IMR-90 (cell line): ENCODE measurements around the gene ZNF793. TPM values are rescaled to one million over a fixed set of nuclear protein-coding genes. Genes with fewer than 3 reads are reported as not detected.

ENCODE experiments used
- ATAC-seq: fragments of 200-7000 bp; cut with Tn5 transposase; 2 replicates; pipeline ENCODE4 v1.9.1; 2020; ENCODE audit warnings: low read depth, mild to moderate bottlenecking, moderate library complexity
- BruUV-seq: library from RNA; stranded (reverse); fragments of 400-500 nt; replicated peaks from 2 replicates; lab custom pipeline; 2021; lab: Mats Ljungman, UMichigan
- CTCF ChIA-PET: fragments of 300-600 bp; formaldehyde crosslinking; extraction: SDS; loops from one replicate; lab custom pipeline; 2021; ENCODE audit warnings: antibody characterized with exemption; lab: Yijun Ruan, JAX
- POLR2A ChIA-PET: fragments of 300-600 bp; sonication (Branson Sonifier 250); formaldehyde crosslinking; loops from one replicate; lab custom pipeline; 2022; ENCODE audit warnings: antibody characterized with exemption; ENCODE audit not compliant: unreplicated experiment; lab: Charles Lee
- DNase-seq: peaks from one replicate; pipeline ENCODE4 v3.0.0; 2013
- H2AFZ ChIP-seq: replicated peaks from 2 replicates; pipeline ENCODE3; 2013; ENCODE audit warnings: low read length, mild to moderate bottlenecking; ENCODE audit not compliant: poor library complexity
- H2AK5ac ChIP-seq: 2 replicates; pipeline ENCODE4 v1.6.1; 2013; ENCODE audit warnings: low read depth, low read length, inconsistent platforms
- H2AK9ac ChIP-seq: replicated peaks from 2 replicates; pipeline ENCODE3; 2013; ENCODE audit warnings: mild to moderate bottlenecking, low read depth, low read length, moderate library complexity; ENCODE audit not compliant: poor library complexity
- H2BK120ac ChIP-seq: 2 replicates; pipeline ENCODE4 v1.6.1; 2013; ENCODE audit warnings: low read depth, low read length, inconsistent platforms
- H2BK15ac ChIP-seq: 3 replicates; pipeline ENCODE4 v1.6.1; 2013; ENCODE audit warnings: low read depth, low read length, inconsistent platforms
- H2BK20ac ChIP-seq: 2 replicates; pipeline ENCODE4 v1.6.1; 2013; ENCODE audit warnings: low read depth, mild to moderate bottlenecking, inconsistent platforms, low read length, moderate library complexity
- H2BK5ac ChIP-seq: 2 replicates; pipeline ENCODE4 v1.6.1; 2013; ENCODE audit warnings: mild to moderate bottlenecking, low read depth, low read length, inconsistent platforms; ENCODE audit not compliant: poor library complexity, severe bottlenecking
- H3K14ac ChIP-seq: replicated peaks from 2 replicates; pipeline ENCODE4 v1.6.1; 2013; ENCODE audit warnings: low read depth, low read length, inconsistent platforms
- H3K18ac ChIP-seq: 2 replicates; pipeline ENCODE4 v1.6.1; 2013; ENCODE audit warnings: low read depth, low read length, control low read depth
- H3K23ac ChIP-seq: 2 replicates; pipeline ENCODE4 v1.6.1; 2013; ENCODE audit warnings: low read depth, low read length, inconsistent platforms
- H3K27ac ChIP-seq: 2 replicates; pipeline ENCODE4 v1.5.1; 2013; ENCODE audit warnings: mild to moderate bottlenecking, control low read depth, low read length; ENCODE audit not compliant: insufficient read depth
- H3K27me3 ChIP-seq: 2 replicates; pipeline ENCODE4 v1.6.1; 2013; ENCODE audit warnings: low read length; ENCODE audit not compliant: control insufficient read depth, insufficient read depth
- H3K36me3 ChIP-seq: 2 replicates; pipeline ENCODE4 v1.6.1; 2013; ENCODE audit warnings: low read length, mixed read lengths; ENCODE audit not compliant: control insufficient read depth, insufficient read depth
- H3K4ac ChIP-seq: 2 replicates; pipeline ENCODE4 v1.6.1; 2013; ENCODE audit warnings: low read depth, low read length, inconsistent platforms
- H3K4me1 ChIP-seq: 2 replicates; pipeline ENCODE4 v1.6.1; 2013; ENCODE audit warnings: low read length, mixed read lengths; ENCODE audit not compliant: control insufficient read depth, insufficient read depth
- H3K4me2 ChIP-seq: 2 replicates; pipeline ENCODE4 v1.6.1; 2013; ENCODE audit warnings: low read depth, mild to moderate bottlenecking, control low read depth, low read length, moderate library complexity
- H3K4me3 ChIP-seq: 2 replicates; pipeline ENCODE4 v1.5.1; 2013; ENCODE audit warnings: low read depth, mild to moderate bottlenecking, control low read depth, low read length, moderate library complexity; ENCODE audit not compliant: insufficient read depth
- H3K56ac ChIP-seq: 2 replicates; pipeline ENCODE4 v1.6.1; 2013; ENCODE audit warnings: low read length, inconsistent platforms; ENCODE audit not compliant: insufficient read depth; ENCODE audit errors: extremely low read depth
- H3K79me1 ChIP-seq, 2 experiments: 2 replicates each; pipeline ENCODE4 v1.6.1; 2013; ENCODE audit warnings: low read length in 2 of 2, inconsistent platforms in 1 of 2, low read depth in 1 of 2
- H3K9ac ChIP-seq: 2 replicates; pipeline ENCODE4 v1.6.1; 2013; ENCODE audit warnings: low read depth, low read length, control low read depth
- H3K9me1 ChIP-seq: 2 replicates; pipeline ENCODE4 v1.6.1; 2013; ENCODE audit warnings: low read length, inconsistent platforms; ENCODE audit not compliant: insufficient read depth
- H3K9me3 ChIP-seq: 2 replicates; pipeline ENCODE4 v1.6.1; 2013; ENCODE audit warnings: low read length; ENCODE audit not compliant: control insufficient read depth, insufficient read depth
- H4K20me1 ChIP-seq: 2 replicates; pipeline ENCODE4 v1.6.1; 2013; ENCODE audit warnings: low read length, inconsistent platforms; ENCODE audit not compliant: insufficient read depth
- H4K5ac ChIP-seq: 2 replicates; pipeline ENCODE4 v1.6.1; 2013; ENCODE audit warnings: mild to moderate bottlenecking, low read depth, low read length, control low read depth
- H4K8ac ChIP-seq, 2 experiments: 2 replicates each; pipeline ENCODE4 v1.6.1; 2013; ENCODE audit warnings: low read depth in 2 of 2, low read length in 2 of 2, control low read depth in 1 of 2, inconsistent platforms in 1 of 2
- H4K91ac ChIP-seq: 2 replicates; pipeline ENCODE4 v1.6.1; 2013; ENCODE audit warnings: low read depth, low read length, inconsistent platforms; ENCODE audit not compliant: insufficient read depth
- BHLHE40 ChIP-seq: fragments of 150-350 bp; IDR thresholded peaks from 2 replicates; pipeline ENCODE4 v1.6.1; 2016; ENCODE audit warnings: mild to moderate bottlenecking, low read depth, low read length
- CEBPB ChIP-seq: IDR thresholded peaks from 2 replicates; pipeline ENCODE4 v1.6.1; 2012; ENCODE audit warnings: low read depth, low read length, improper control_type of control experiment
- CHD1 ChIP-seq: IDR thresholded peaks from 2 replicates; pipeline ENCODE4 v1.6.1; 2012; ENCODE audit warnings: low read depth, low read length, improper control_type of control experiment
- CTCF ChIP-seq: conservative IDR thresholded peaks from 2 replicates; pipeline ENCODE4 v1.5.1; 2012; ENCODE audit warnings: mild to moderate bottlenecking, low read depth, low read length, improper control_type of control experiment
- FOS ChIP-seq: fragments of 150-350 bp; IDR thresholded peaks from 2 replicates; pipeline ENCODE4 v1.6.1; 2016; ENCODE audit warnings: low read depth, low read length
- NFE2L2 ChIP-seq: fragments of 150-350 bp; IDR thresholded peaks from 2 replicates; pipeline ENCODE4 v1.6.1; 2016; ENCODE audit warnings: low read depth, mild to moderate bottlenecking, low read length
- RAD21 ChIP-seq: IDR thresholded peaks from 2 replicates; pipeline ENCODE4 v1.6.1; 2012; ENCODE audit warnings: low read length, improper control_type of control experiment
- RFX5 ChIP-seq: IDR thresholded peaks from 2 replicates; pipeline ENCODE4 v1.8.0; 2012; ENCODE audit warnings: low read depth, mild to moderate bottlenecking, low read length, moderate library complexity
- SMC3 ChIP-seq: fragments of 150-350 bp; IDR thresholded peaks from 2 replicates; pipeline ENCODE4 v1.6.1; 2016; ENCODE audit warnings: low read depth, mild to moderate bottlenecking, antibody characterized with exemption, low read length, moderate library complexity
- WGBS, 2 experiments: methylation state at CpG; one replicate each; pipeline versions ENCODE4 v1.1.5 to v1.1.7; 2013; ENCODE audit warnings: missing lambda C conversion rate in 2 of 2; ENCODE audit not compliant: insufficient read length in 1 of 2; ENCODE audit errors: extremely low coverage in 2 of 2; 5-methylcytosine and 5-hydroxymethylcytosine counted together
- dilution Hi-C: fragments of 300-500 bp; cut with HindIII; formaldehyde crosslinking; loops from one replicate; pipeline ENCODE4 v1.14.3; 2018; ENCODE audit warnings: low sequenced_read_pairs; ENCODE audit not compliant: unreplicated experiment
- in situ Hi-C: fragments of 300-500 bp; cut with MboI; formaldehyde crosslinking; loops from 3 replicates; pipeline ENCODE4 v1.14.3; 2019; ENCODE audit warnings: low sequenced_read_pairs, inconsistent platforms, mixed read lengths
- intact Hi-C: fragments of 100-400 bp; cut with micrococcal nuclease; formaldehyde crosslinking; loops from 2 replicates; pipeline ENCODE4 v1.10.0; 2022
- polyA plus RNA-seq, 3 experiments: library from polyadenylated mRNA; depleted of rRNA; stranded (reverse); fragments of >200 nt; gene quantifications; 2 replicates each; pipeline ENCODE4 v1.2.3, GENCODE V29; 2012; ENCODE audit warnings: low replicate concordance in 1 of 3
- total RNA-seq: library from RNA; depleted of rRNA; stranded (reverse); fragments of >200 nt; gene quantifications from 2 replicates; pipeline ENCODE4 v1.2.3, GENCODE V29; 2012

The ZNF793 gene
- total and polyA plus RNA-seq, 2 of the 4 experiments (the other 2 are of a cell fraction), result 0.50 to 0.72 TPM

- ATAC-seq (no peak), DNase-seq (no peak)
- peak overlapping the region; percentile 18 for H4K91ac ChIP-seq
- no peaks in the 10 kb centered on the region for H3K79me1 ChIP-seq
- no peak overlapping the region for H2AK5ac ChIP-seq
- no peaks in the 10 kb centered on the region for H3K4me1 ChIP-seq
- H3K27ac ChIP-seq, result peak overlapping the region; percentile 77
- H3K9me1 ChIP-seq, result no peaks in the 10 kb centered on the region
- peak overlapping the region; percentile 38; the same call in 1 of the 2 replicates for H3K18ac ChIP-seq
- TF ChIP-seq CEBPB (no peak), CTCF (no peak), FOS (no peak), BHLHE40 (no peak), RAD21 (no peak), NFE2L2 (no peak), CHD1 (no peak), RFX5 (no peak), SMC3 (no peak)
- in situ Hi-C loops, result no loop called here
- dilution Hi-C loops, result no loop called here
- 0 out of 2 replicates have a peak, but pooled peaks cover 2% of the 10 kb centered on the region for H3K36me3 ChIP-seq
- no peak overlapping the region for H2BK5ac ChIP-seq
- peaks cover 13% of the 10 kb centered on the region for H3K9me3 ChIP-seq
- H3K4me2 ChIP-seq, result peak overlapping the region; percentile 89
- BruUV-seq, result no TSS peak
- H2BK20ac ChIP-seq, result no peak overlapping the region
- H3K23ac ChIP-seq, result no peak overlapping the region
- peak overlapping the region; percentile 43 for H3K14ac ChIP-seq
- no peaks in the 10 kb centered on the region for H3K27me3 ChIP-seq
- H3K4ac ChIP-seq, result peak overlapping the region; percentile 71; the same call in 1 of the 2 replicates
- H3K56ac ChIP-seq, result peak overlapping the region; percentile 3; the same call in 1 of the 2 replicates
- 2% methylated on average over 9 of the region's 9 CpGs; no CpG with 5 or more reads in 1 of the 2 experiments for WGBS, 2 experiments
- H4K20me1 ChIP-seq, result no peaks in the 10 kb centered on the region
- ChIA-PET POLR2A (no interaction called here), CTCF (no interaction called here)
- H2AK9ac ChIP-seq, result no peak overlapping the region
- peak overlapping the region; percentile 19 for H4K5ac ChIP-seq
- H4K8ac ChIP-seq, result peak overlapping the region; percentile 88 to 92
- intact Hi-C loops, result no loop called here
- no peak overlapping the region for H2BK120ac ChIP-seq
- peak overlapping the region; percentile 86 for H3K9ac ChIP-seq
- peak overlapping the region; percentile 75 for H3K4me3 ChIP-seq
- peak overlapping the region; percentile 90 for H2AFZ ChIP-seq
- no peak overlapping the region for H2BK15ac ChIP-seq
These were observed 377 bp downstream of the ZNF793 start for GRCh38 chr19:37507167-37507464.
